GM18526 (cell line): ENCODE results near the gene C22orf31.

ENCODE experiments used
- POLR2A ChIP-seq: IDR thresholded peaks from 3 replicates; pipeline ENCODE4 v1.6.1; 2011; ENCODE audit not compliant: insufficient read length; ENCODE audit errors: extremely low read depth

The C22orf31 gene

DNA sequence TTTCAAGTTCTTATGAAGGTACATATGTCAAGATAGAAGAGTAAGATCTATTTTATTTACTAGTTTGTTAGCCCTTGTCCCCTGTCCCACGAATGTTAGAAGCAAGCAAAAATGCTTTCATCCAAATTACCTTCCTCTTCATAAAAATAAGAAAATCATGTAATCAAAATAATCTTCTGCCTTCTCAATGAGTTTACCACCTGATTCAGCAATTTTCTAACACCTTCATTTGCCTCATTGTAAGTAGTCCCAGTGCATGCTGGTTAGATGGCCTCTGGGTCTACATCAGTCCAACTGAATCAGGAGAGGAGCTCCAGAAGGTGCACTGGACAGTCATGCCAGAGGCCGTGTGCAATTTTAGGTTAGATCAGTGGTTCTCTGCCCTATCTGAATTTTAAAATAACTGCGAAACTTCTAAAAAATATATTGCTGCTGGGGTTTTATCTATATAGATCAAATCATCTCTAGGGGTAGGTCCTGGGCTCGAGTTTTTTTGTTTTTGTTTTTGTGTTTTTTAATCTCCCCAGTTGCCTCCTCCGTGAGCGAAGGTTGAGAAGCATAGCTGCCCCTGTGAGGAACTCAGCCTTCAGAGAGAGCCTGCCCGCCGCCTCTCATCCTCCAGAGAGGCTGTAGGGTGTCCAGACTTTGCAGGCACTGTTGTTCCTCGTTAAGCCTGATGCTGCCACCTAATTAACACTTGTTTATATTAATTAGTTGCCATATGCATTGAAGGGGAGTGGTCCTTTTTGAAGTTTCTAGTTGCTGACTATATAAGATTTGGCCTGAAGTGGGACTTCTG, 32.2 kb downstream of the C22orf31 start:
- TF ChIP-seq POLR2A: no peak

DNA sequence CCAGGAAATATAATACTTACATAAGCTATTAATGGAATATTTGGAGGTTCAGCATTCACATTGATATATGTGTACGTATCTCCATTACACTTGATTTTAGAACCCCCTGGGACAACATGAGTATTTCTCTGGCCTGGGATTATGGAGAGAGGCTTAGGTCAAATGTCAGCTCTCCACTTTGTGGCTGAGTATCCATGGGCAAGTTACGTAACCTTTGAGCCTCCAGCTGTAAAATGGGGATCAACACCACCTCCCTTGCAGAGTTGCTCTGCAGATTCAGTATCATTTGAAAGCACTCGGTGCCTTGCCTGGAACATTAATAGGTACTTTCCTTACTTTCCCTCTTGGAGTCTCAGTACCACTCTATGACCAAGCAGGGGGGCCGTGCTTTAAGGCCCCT, 33.2 kb downstream of the C22orf31 start:
- TF ChIP-seq POLR2A: no peak

DNA sequence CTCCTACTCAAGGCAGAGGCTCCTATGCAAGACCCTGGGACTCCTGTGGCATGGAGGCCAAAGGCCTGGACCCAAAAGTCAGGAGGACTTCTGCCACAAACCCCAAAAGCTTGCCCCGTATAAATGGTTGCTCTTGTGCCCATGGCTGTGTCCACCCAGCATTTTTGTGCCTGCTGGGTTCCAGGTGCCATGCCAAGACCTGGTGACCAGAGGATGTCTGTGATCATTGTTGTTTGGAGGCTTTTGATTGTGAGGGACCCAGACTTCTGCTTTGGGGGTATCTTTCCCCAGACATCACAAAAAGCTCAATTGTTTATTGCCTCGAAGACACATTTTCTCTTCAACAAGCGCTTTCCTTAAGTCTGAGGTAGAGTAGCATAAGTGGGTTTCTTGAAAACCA, 35.1 kb downstream of the C22orf31 start:
- TF ChIP-seq POLR2A: no peak

DNA sequence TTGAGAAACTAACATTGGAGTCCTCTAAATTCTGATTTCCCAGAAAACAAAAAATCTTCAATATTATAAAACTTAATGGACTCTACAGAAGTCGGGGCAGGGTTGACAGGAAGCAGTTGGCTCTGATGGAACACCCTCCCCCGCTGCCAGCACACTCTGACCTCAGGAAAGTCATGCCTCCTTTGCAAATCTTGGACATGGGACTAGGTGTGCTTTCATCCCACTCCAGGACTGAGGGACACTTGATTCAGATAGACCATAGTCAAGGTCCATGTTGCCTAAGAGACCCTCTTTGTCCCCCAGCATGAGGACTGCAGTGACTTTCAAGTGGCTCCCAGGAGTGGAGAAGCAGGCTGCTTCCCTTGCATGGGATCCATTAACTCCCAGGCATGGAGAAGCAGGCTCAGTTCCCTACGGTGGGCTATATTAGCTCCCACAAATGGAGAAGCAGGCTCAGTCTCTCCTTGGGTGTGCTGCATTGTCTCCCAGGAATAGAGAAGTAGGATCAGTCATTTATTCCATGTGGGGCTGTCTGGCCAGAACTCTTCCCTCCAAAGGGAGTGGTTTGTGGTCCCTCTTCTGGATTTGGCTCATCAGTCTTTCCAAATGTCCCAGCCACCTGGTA, 38.3 kb downstream of the C22orf31 start:
- TF ChIP-seq POLR2A: no peak

DNA sequence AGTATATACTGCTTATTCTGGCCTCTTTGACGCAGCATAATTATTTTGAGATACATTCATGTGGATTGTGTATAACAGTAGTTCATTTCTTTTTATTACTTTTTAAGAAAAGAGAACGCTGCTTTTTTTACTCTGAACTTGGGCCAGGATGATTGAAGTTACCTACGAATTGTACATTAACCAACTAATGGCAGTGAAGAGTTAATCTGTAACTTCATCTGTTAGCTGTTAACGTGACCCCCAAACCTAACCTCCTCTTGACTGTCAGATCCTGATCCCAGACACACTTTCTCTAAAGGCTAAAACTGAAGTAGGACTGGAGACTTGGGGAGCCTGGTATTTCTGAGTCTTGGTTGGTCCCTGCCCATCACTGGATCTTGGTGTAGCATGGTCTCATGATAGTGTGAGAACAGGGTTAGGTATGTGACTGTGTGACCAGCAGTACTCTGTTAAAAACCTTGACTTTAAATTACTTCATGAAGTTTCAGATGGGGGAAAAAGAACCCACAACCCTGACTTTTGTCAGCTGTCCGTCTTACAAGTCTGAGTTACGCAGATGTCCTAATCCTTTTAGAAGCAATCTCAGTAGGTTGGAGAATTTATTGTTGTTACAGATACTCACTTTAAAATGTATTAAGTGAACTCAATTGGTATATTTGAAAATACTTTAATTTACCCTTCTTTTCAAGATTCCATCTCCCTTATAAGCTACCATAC, 39.4 kb downstream of the C22orf31 start:
- no peak for TF ChIP-seq POLR2A

DNA sequence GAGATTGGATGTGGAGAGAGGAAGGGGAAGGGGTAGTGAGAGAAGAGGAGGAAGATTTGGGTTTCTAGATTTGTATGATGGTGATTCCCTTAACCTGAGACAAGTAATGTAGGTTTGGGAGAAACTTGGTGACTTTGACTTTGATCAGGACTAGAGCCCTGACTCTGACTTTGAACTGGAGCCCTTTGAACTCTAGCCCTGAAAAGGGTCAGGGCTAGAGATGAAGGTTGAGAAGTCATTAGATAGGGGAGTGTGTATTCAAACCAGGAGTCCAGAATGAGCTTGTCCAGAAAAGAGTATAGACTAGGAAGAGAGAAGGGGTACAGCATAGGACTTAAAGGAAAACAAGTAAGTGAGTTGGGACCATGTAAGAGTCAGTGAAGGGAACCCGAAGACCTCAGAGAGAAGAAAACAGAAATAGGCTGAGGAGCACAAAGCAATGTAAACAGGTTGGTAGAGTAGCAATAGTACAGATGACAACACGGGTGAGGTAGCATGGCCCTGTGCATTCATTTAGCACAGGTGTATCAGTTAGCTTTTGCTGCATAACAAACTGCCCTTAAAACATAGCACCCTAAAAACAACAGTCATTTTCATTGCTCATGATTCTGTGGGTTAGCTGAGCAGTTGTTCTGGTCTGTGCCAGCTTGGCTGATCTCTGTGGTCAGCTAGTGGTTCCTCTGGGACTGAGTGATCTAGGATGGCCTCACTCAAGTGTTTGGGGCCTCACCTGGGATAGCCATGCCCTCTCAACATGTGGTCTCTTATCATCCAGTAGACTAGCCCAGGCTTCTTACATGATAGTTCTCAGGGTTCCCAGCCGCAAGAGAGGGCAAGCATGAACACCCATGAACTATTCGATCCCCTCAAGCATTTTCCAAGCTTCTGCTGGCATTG, 43.1 kb downstream of the C22orf31 start:
- TF ChIP-seq POLR2A: no peak

DNA sequence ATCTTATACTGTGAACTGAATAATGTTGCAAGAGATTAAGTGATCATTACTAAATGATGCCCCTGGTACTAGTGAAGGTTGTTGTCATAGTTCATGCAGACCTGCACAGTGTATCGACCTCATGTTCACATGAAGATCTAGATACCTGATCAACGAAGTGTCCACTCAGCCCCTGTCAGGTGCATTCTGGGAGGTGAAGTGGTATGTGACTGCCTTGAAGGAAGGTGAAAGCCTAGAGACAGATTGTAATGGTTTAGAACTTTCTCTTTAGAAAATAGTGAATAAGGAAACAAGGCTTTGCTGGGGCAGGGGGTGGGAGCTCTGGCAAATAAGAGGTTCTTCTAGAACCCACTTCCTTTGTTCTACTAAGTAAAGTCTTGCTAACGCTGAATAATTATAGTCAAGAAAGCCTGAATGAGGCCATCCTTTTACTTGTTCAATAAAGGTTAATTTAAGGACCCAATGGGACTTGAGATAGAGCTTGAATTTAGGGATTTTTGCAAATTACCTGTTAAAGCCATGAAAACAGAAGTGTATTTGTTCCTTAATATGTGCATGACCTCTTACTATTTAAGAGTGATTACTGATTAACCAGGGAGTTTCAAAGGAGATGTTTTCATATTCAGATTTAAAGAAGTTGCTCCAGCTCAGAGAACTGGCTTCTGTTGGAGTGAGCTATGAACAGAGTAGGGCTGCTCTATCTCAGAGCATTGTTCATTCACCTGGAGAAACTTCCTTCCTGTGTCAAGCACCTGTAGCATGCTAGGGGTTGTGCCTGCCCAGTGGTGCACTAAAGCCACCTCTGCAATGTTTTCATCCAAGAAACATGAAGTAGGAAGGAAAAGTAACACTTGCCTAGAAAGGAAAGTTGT, 45.3 kb downstream of the C22orf31 start:
- no peak for TF ChIP-seq POLR2A

DNA sequence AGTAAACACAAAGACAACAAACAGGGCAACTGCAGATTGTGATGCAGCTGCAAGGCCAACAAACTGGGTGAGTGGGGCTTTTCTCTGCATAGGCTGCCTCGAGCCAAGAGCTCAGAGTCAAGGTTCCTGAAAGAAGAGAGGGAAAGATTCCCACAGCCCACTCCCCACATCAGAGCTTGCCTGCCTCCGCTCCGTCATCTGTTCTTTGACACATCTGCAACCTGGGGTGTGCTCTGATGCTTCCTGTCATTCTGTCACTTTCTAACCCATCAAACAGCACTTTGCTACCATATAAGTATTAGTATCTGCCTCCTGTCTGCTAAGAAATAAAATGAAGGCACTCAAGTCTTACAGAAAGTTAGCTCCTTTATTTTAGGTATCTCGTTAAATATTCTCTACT, 46.9 kb downstream of the C22orf31 start:
- no peak for TF ChIP-seq POLR2A

DNA sequence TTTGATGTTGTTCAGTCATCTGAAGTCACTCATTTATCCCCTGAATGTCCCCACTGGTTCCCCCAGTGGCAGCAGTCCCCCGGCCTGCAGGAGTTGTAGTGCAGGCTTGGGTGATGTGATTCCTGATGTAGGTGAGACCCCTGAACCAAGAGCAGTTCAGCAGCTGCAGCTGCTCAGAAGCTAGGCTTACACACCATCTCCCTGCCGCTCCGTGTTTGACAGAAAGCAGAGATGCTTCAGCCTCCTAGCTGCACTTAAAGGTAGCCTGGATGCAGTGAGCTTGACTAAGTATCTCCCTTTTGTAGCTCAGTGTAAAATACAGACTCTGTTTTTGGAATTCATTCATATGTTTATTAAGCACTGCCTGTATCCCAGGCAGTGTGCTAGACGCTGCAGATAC, 47.3 kb downstream of the C22orf31 start:
- TF ChIP-seq POLR2A: no peak

DNA sequence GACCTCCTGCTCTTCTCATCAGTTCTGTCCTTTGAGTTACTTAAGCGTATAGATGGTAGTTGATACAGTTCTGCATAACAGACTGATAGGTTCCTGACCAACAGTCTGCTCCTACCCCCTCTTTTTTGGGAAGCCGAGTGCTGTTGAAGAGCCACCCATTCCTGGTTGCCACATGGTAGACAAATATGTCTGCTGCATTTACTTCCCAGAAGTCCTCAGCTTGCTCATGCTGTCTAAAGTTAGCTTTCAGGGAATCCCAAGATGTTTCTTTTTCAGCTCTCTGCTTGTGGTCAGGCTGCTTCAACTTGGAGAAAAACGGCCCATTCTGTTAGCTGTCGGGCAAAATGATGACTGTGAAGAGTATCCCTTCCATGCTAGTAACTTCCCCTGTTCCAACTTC, 48.7 kb downstream of the C22orf31 start:
- TF ChIP-seq POLR2A: no peak

DNA sequence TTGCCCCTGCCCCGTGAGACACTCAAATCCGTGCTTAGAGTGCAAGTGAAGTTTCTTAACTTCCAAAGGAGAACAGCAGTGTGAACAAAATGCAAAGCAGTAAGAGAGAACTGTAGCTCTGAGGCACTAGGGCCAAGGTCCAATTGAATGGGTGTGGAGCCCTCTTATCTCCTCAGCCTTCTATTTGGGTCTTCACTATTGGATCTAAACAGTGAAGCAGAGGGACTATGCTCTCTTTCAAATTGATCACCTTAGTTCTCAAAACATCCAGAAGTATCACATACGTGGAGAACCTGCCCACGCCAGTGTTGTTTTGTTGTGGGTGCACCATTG, 49.6 kb downstream of the C22orf31 start:
- TF ChIP-seq POLR2A: no peak

DNA sequence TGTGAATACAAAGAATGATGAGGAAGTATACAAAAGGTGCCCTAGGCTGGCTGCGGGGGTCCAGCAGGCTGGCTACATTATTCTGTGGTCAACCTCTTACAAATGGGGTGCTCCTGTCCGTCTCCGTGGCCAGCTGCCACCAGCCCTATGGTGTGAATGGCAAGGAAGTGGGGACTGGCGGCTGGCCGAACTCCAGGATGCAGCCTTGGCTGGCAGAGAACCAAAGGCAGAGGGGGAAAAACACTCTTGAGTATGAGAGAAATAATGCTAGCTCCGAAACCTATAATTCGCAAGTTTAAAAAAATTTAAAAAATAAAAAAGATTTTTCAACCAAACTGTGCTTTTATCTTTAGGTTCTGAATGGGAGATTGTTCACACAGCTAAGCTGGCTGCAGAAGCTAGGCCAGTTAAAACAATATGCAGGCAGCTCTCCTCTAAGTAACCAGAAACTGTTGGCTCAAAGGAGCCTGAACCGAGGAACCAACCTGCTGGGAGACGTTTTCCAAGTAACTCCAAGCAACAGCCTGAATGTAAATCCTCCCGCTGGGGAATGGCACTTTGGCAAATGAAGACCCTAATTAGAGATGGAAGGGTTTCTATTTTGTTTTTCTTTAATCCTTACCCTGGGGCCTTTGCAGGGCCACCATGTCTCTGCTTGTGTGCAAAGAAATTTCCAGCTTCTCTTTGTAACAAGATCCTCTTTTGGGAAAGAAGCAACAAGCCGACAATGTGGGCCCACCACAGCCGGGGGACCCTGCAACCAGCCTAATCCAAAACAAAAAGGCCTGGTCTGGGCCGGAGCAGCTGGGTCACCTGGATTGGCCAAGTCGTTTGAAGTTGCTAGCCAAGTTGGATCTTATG, 50.2 kb downstream of the C22orf31 start:
- no peak for TF ChIP-seq POLR2A

DNA sequence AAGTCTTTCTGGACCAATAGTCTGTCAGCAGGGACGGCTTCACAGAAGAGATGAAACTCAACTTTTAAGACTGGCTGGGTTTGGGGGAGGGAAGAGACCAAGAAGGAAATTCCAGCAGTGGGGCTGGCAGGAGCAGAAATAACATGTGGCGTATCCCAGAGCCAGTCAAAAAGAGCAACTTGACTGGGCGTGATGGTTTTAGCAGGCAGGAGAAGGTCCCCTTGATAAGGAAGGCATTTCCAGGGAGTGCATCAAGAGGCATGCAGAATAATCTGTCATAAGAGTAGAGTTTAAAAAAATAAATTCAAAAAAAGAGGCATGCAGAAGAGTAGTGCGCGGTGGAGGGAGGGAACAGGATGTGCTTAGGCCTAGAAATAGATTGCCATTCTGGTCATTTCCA, 52.5 kb downstream of the C22orf31 start:
- no peak for TF ChIP-seq POLR2A
